ENCODE measurements around the gene ANKRD50. TPM values are rescaled to one million over a fixed set of nuclear protein-coding genes. Genes with fewer than 3 reads are reported as not detected.
A peak's percentile ranks its signal among the peaks of the same experiment; 100 is the strongest.

The ANKRD50 gene
- total RNA-seq, 6 experiments from 2014 or later, result 4.6 to 7.7 (median 5.8) TPM

GRCh38 chr4:124641715-124642381 lies 70.7 kb downstream of the ANKRD50 start:
- no peak for DNase-seq
- peak in 2 of 4 donors; percentile 25 to 38 for ATAC-seq

GRCh38 chr4:124640022-124640730 lies 72.4 kb downstream of the ANKRD50 start:
- H3K27me3 ChIP-seq, result no peaks in the 10 kb centered on the region
- 24% methylated on average over 3 of the region's 3 CpGs for WGBS (ENCODE audit: insufficient coverage, low coverage, low lambda C conversion rate, missing lambda C conversion rate)
- H3K4me3 ChIP-seq, result no peak overlapping the region
- no peaks in the 10 kb centered on the region for H3K36me3 ChIP-seq
- no peaks in the 10 kb centered on the region for H3K4me1 ChIP-seq
- ATAC-seq, result peak in 3 of 4 donors; percentile 42 to 96 (median 47)
- no peak for TF ChIP-seq CTCF (IDR thresholded peaks at IDR 0.05)
- no peak for TF ChIP-seq POLR2A (IDR thresholded peaks at IDR 0.05)
- no peak overlapping the region for H3K27ac ChIP-seq
- H3K9me3 ChIP-seq, result no peaks in the 10 kb centered on the region
- intact Hi-C loops (cut with DNase I), result no loop called here
- DNase-seq, result no peak

More at GRCh38 chr4:124641715-124642381, 70.7 kb downstream of the ANKRD50 start:
- no peak overlapping the region for H3K27ac ChIP-seq
- intact Hi-C loops (cut with DNase I), result no loop called here
- H3K36me3 ChIP-seq, result no peaks in the 10 kb centered on the region
- 46% methylated on average over 4 of the region's 4 CpGs for WGBS (ENCODE audit: insufficient coverage, low coverage, low lambda C conversion rate, missing lambda C conversion rate)
- no peak overlapping the region for H3K4me3 ChIP-seq
- H3K4me1 ChIP-seq, result no peaks in the 10 kb centered on the region
- H3K9me3 ChIP-seq, result no peaks in the 10 kb centered on the region
- no peaks in the 10 kb centered on the region for H3K27me3 ChIP-seq
- TF ChIP-seq POLR2A (IDR thresholded peaks at IDR 0.05), result no peak
- TF ChIP-seq CTCF (IDR thresholded peaks at IDR 0.05), result no peak

- H3K9me3 ChIP-seq, result no peaks in the 10 kb centered on the region
- no peaks in the 10 kb centered on the region for H3K36me3 ChIP-seq
- WGBS (ENCODE audit: insufficient coverage, low coverage, low lambda C conversion rate, missing lambda C conversion rate), result 88% methylated on average over 2 of the region's 2 CpGs
- H3K27me3 ChIP-seq, result no peaks in the 10 kb centered on the region
- H3K4me3 ChIP-seq, result no peak overlapping the region
- H3K4me1 ChIP-seq, result no peaks in the 10 kb centered on the region
- no peak for TF ChIP-seq CTCF (IDR thresholded peaks at IDR 0.05)
- TF ChIP-seq POLR2A (IDR thresholded peaks at IDR 0.05), result no peak
- no peak for ATAC-seq
- intact Hi-C loops (cut with DNase I), result no loop called here
- no peak overlapping the region for H3K27ac ChIP-seq
- DNase-seq, result no peak
These were observed 75.2 kb downstream of the ANKRD50 start for GRCh38 chr4:124637321-124637720.

- no peak overlapping the region for H3K4me3 ChIP-seq
- H3K9me3 ChIP-seq, result no peaks in the 10 kb centered on the region
- intact Hi-C loops (cut with DNase I), result no loop called here
- no peaks in the 10 kb centered on the region for H3K4me1 ChIP-seq
- TF ChIP-seq POLR2A (IDR thresholded peaks at IDR 0.05) (no peak), CTCF (IDR thresholded peaks at IDR 0.05) (no peak)
- H3K27me3 ChIP-seq, result no peaks in the 10 kb centered on the region
- WGBS (ENCODE audit: insufficient coverage, low coverage, low lambda C conversion rate, missing lambda C conversion rate), result 100% methylated on average over 1 of the region's 1 CpG
- no peaks in the 10 kb centered on the region for H3K36me3 ChIP-seq
- no peak overlapping the region for H3K27ac ChIP-seq
- no peak for DNase-seq
- ATAC-seq, result no peak
These were observed 75.7 kb downstream of the ANKRD50 start for GRCh38 chr4:124636788-124637187.

Measured in right lobe of liver (tissue), 6 donors.